Sigmoid colon (tissue), 7 donors: ENCODE data around the gene EVI2B. TPM values are rescaled to one million over a fixed set of nuclear protein-coding genes. Genes with fewer than 3 reads are reported as not detected.

Source experiments
- DNase-seq: peaks from one replicate; pipeline ENCODE4 v3.0.0-alpha.2; 2019
- H3K27ac ChIP-seq, 4 donors: fragments of 200-600 bp; sonication (generic); one replicate each; pipeline ENCODE4 v1.5.1; 2016 to 2019; ENCODE audit warnings: mild to moderate bottlenecking in 1 of 4
- H3K27me3 ChIP-seq, 3 donors: fragments of 200-600 bp; sonication (generic); one replicate each; pipeline ENCODE4 v1.5.1; 2019; ENCODE audit warnings: mild to moderate bottlenecking in 1 of 3
- H3K36me3 ChIP-seq, 4 donors: fragments of 200-600 bp; sonication (generic); one replicate each; pipeline ENCODE4 v1.5.1; 2016 to 2019
- H3K4me1 ChIP-seq, 4 donors: fragments of 200-600 bp; sonication (generic); one replicate each; pipeline ENCODE4 v1.5.1; 2017 to 2019
- H3K4me3 ChIP-seq, 4 donors: fragments of 200-600 bp; sonication (generic); one replicate each; pipeline ENCODE4 v1.5.1; 2017 to 2019; ENCODE audit warnings: mild to moderate bottlenecking in 2 of 4, moderate library complexity in 1 of 4
- H3K9me3 ChIP-seq, 4 donors: fragments of 200-600 bp in 3 of 4; sonication (generic) in 3 of 4; one replicate each; pipeline versions ENCODE4 v1.5.1 to v1.6.1; 2013 to 2019
- CTCF ChIP-seq, 4 experiments: fragments of 450-650 bp in 3 of 4; fragments of 200-600 bp in 1 of 4; IDR thresholded peaks; one replicate each; pipeline ENCODE4 v1.5.1; 2016 to 2019; ENCODE audit warnings: antibody characterized with exemption in 4 of 4, mild to moderate bottlenecking in 3 of 4, moderate library complexity in 2 of 4
- EP300 ChIP-seq, 4 donors: sonication (generic); formaldehyde crosslinking; IDR thresholded peaks; one replicate each; pipeline ENCODE4 v1.6.1; 2017; ENCODE audit warnings: antibody characterized with exemption in 4 of 4
- POLR2A ChIP-seq, 2 donors: fragments of 450-650 bp; IDR thresholded peaks; one replicate each; pipeline ENCODE4 v1.6.1; 2016; ENCODE audit warnings: antibody characterized with exemption in 2 of 2, mild to moderate bottlenecking in 2 of 2, moderate library complexity in 2 of 2
- POLR2AphosphoS5 ChIP-seq, 4 donors: sonication (generic); formaldehyde crosslinking; IDR thresholded peaks; one replicate each; pipeline ENCODE4 v1.6.1; 2017; ENCODE audit warnings: antibody characterized with exemption in 4 of 4
- WGBS, 2 donors: extraction: QIAGEN DNeasy Blood & Tissue Kit; methylation state at CpG; one replicate each; pipeline ENCODE4 v1.1.7; 2013; 5-methylcytosine and 5-hydroxymethylcytosine counted together
- intact Hi-C: fragments of 100-400 bp; cut with DNase I; formaldehyde crosslinking; loops from one replicate; pipeline ENCODE4 v1.15.1; 2023
- polyA plus RNA-seq, 3 donors: library from polyadenylated mRNA; stranded (reverse); fragments of 200-250 nt; gene quantifications; one replicate each; pipeline ENCODE4 v1.2.3, GENCODE V29; 2013
- total RNA-seq, 4 donors: library from RNA; depleted of rRNA; stranded (reverse); fragments of >200 nt; gene quantifications; one replicate each; pipeline ENCODE4 v1.1.0, GENCODE V29; 2016
- donor health status: healthy with polysubstance abuse.
- donor health status: Bipolar disorder and iron deficiency.
- donor health status: healthy.

EVI2B gene
- total and polyA plus RNA-seq, 7 donors, result 6.9 to 30.8 (median 15.5) TPM

- TF ChIP-seq POLR2AphosphoS5 (IDR thresholded peaks at IDR 0.05), result peak in 1 of 4 donors; percentile 60
- TF ChIP-seq CTCF (IDR thresholded peaks at IDR 0.05), result no peak
- Histone ChIP-seq H3K4me3 (no peak overlapping the region), H3K9me3 (no peaks in the 10 kb centered on the region), H3K27ac (peak overlapping the region in 2 of 4 donors; percentile 5 to 16), H3K4me1 (peaks cover 0 to 28% (median 14%) of the 10 kb centered on the region in 4 donors), H3K27me3 (no peaks in the 10 kb centered on the region), H3K36me3 (peaks cover 0 to 26% (median 3%) of the 10 kb centered on the region in 4 donors)
- DNase-seq, result no peak
- WGBS, 2 donors, result 81 to 83% methylated on average over 2 of the region's 2 CpGs
- intact Hi-C loops, result no loop called here
Measured at GRCh38 chr17:31274252-31274651, 39.6 kb downstream of the EVI2B start.

GRCh38 chr17:31273516-31273915, 40.3 kb downstream of the EVI2B start:
- WGBS, 2 donors, result 81 to 84% methylated on average over 1 of the region's 1 CpG
- Histone ChIP-seq H3K4me1 (peaks cover 0 to 32% (median 17%) of the 10 kb centered on the region in 4 donors), H3K4me3 (no peak overlapping the region), H3K27me3 (no peaks in the 10 kb centered on the region), H3K36me3 (peaks cover 0 to 26% (median 3%) of the 10 kb centered on the region in 4 donors), H3K9me3 (no peaks in the 10 kb centered on the region), H3K27ac (peak overlapping the region in 1 of 4 donors; percentile 16)
- intact Hi-C loops, result no loop called here
- TF ChIP-seq POLR2A (IDR thresholded peaks at IDR 0.05), result no peak
- no peak for DNase-seq

- H3K4me1 ChIP-seq, result peaks cover 0 to 37% (median 17%) of the 10 kb centered on the region in 4 donors
- TF ChIP-seq CTCF (IDR thresholded peaks at IDR 0.05) (no peak), EP300 (IDR thresholded peaks at IDR 0.05) (no peak), POLR2AphosphoS5 (IDR thresholded peaks at IDR 0.05) (no peak), POLR2A (IDR thresholded peaks at IDR 0.05) (no peak)
- H3K9me3 ChIP-seq, result no peaks in the 10 kb centered on the region
- H3K4me3 ChIP-seq, result no peak overlapping the region
- no peaks in the 10 kb centered on the region for H3K27me3 ChIP-seq
- no peak overlapping the region for H3K27ac ChIP-seq
- H3K36me3 ChIP-seq, result peaks cover 0 to 25% (median 3%) of the 10 kb centered on the region in 4 donors
- intact Hi-C loops, result no loop called here
- no peak for DNase-seq
Measured at GRCh38 chr17:31272803-31273202, 41.1 kb downstream of the EVI2B start.

- Histone ChIP-seq H3K36me3 (peaks cover 0 to 20% (median 2%) of the 10 kb centered on the region in 4 donors), H3K27ac (no peak overlapping the region), H3K9me3 (no peaks in the 10 kb centered on the region), H3K4me3 (no peak overlapping the region), H3K4me1 (peaks cover 0 to 37% (median 17%) of the 10 kb centered on the region in 4 donors), H3K27me3 (no peaks in the 10 kb centered on the region)
- no peak for DNase-seq
- intact Hi-C loops, result no loop called here
- TF ChIP-seq POLR2AphosphoS5 (IDR thresholded peaks at IDR 0.05) (no peak), CTCF (IDR thresholded peaks at IDR 0.05) (no peak), POLR2A (IDR thresholded peaks at IDR 0.05) (no peak), EP300 (IDR thresholded peaks at IDR 0.05) (no peak)
- WGBS, 2 donors, result 90 to 96% methylated on average over 1 of the region's 1 CpG
Measured at GRCh38 chr17:31272236-31272635, 41.6 kb downstream of the EVI2B start.

- TF ChIP-seq POLR2AphosphoS5 (IDR thresholded peaks at IDR 0.05), result peak in 1 of 4 donors; percentile 15
- TF ChIP-seq CTCF (IDR thresholded peaks at IDR 0.05), result no peak
Measured at GRCh38 chr17:31269578-31269983, 44.3 kb downstream of the EVI2B start.

More at GRCh38 chr17:31269578-31269983, 44.3 kb downstream of the EVI2B start:
- Histone ChIP-seq H3K27me3 (no peaks in the 10 kb centered on the region), H3K9me3 (no peaks in the 10 kb centered on the region), H3K36me3 (peaks cover 0 to 25% (median 0%) of the 10 kb centered on the region in 4 donors), H3K27ac (peak overlapping the region in 2 of 4 donors; percentile 11 to 49), H3K4me1 (peaks cover 0 to 37% (median 17%) of the 10 kb centered on the region in 4 donors), H3K4me3 (no peak overlapping the region)
- DNase-seq, result no peak
- 60 to 78% methylated on average over 1 of the region's 1 CpG for WGBS, 2 donors
- intact Hi-C loops, result no loop called here
